HG02571 (cell line): ENCODE measurements around the gene PTPRU.
"Not testable (repeated sequence)": the region's sequence is repeated elsewhere in the genome, so short reads cannot be mapped to it uniquely, and the experiment has no call there.

Experiments
- ATAC-seq: cut with Tn5 transposase; IDR thresholded peaks from one replicate; pipeline ENCODE4 v1.9.1; 2021; ENCODE audit warnings: mild to moderate bottlenecking, moderate library complexity; ENCODE audit not compliant: unreplicated experiment

The PTPRU gene

GRCh38 chr1:29311352-29312030, 75.2 kb downstream of the PTPRU start:
- no peak for ATAC-seq

GRCh38 chr1:29312469-29313461, 76.4 kb downstream of the PTPRU start:
- no peak for ATAC-seq

GRCh38 chr1:29314685-29315084, 78.4 kb downstream of the PTPRU start:
- not testable (repeated sequence) for ATAC-seq

DNA sequence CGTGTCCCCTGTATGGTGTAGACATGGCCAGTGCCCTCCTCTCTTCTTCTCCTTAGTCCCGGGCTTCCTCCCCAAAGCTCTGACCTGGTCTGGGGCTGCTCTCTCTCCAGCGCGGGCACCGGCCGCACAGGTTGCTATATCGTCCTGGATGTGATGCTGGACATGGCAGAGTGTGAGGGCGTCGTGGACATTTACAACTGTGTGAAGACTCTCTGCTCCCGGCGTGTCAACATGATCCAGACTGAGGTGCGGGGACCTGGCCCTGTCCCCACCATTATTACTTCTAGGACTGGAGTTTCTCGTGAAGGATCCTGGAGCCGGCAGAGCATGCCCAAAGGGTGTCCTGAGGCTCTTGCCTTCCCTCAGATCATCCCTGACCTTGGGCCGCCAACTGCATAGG, 78.9 kb downstream of the PTPRU start:
- no peak for ATAC-seq

DNA sequence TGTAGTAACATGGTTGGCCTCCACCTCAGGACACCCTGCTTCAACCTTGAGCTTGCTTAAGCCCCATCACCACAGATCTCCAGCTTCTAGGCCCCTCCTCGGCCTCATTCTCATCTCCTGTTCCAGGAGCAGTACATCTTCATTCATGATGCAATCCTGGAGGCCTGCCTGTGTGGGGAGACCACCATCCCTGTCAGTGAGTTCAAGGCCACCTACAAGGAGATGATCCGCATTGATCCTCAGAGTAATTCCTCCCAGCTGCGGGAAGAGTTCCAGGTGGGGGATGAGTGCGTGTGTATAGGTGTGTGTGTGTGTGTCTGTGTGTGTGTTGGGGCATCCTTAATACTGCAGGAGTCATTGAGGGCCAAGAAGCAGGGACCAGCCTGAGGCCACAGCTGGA, 79.6 kb downstream of the PTPRU start:
- no peak for ATAC-seq

DNA sequence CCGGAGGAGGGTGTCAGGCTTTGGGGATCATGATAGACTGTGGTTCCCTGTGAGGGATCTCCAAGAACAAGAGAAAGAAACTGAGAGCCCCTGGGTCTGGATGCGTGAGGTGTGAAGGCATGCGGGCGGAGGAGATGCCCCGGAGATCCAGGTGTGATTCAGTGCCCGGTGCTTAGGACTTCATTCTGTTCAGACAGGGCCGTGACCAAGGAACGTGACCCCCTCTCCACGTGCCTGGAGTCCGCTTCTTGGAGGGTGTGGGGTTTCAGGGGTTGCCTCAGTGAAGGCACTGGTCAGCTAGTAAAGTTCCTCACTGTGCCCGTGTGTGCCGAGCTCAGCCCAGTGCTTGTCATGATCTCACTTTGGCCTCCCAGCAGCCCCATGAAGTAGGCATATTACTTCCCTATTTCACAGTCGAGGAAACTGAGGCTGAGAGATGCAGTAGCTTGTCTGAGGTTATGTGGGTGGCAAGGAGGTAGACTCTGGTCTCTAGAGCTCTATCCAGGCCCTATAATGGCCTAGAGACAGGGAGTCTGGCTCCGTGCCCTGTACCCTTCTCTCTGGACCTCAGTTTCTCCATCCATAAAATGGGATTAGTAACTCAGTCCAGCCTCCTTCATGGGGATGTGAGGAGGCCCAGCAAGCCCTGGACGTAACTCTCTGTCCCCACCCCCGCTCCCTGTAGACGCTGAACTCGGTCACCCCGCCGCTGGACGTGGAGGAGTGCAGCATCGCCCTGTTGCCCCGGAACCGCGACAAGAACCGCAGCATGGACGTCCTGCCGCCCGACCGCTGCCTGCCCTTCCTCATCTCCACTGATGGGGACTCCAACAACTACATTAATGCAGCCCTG, 81.0 kb downstream of the PTPRU start:
- no peak for ATAC-seq

GRCh38 chr1:29317916-29318530, 81.7 kb downstream of the PTPRU start:
- ATAC-seq = no peak

DNA sequence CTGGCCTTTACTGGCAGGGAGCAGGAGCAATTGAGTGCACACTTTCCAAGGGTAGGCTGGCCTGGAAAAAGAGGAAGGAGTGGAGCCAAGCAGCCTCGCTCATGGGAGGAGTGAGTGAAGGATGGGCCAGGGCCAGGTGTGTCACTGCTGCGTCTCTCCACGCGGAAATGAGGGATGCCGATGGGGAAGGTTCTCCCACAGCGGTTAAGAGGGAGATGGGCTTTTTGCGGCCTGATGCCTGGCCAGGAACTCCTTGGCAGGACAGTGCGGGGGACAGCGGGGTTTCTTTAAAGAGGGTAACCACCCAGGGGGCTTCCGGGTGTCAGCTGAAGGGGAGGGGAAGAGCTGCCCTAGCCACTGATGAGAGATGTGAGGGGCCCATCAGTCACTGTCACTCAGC, 82.4 kb downstream of the PTPRU start:
- no peak for ATAC-seq

DNA sequence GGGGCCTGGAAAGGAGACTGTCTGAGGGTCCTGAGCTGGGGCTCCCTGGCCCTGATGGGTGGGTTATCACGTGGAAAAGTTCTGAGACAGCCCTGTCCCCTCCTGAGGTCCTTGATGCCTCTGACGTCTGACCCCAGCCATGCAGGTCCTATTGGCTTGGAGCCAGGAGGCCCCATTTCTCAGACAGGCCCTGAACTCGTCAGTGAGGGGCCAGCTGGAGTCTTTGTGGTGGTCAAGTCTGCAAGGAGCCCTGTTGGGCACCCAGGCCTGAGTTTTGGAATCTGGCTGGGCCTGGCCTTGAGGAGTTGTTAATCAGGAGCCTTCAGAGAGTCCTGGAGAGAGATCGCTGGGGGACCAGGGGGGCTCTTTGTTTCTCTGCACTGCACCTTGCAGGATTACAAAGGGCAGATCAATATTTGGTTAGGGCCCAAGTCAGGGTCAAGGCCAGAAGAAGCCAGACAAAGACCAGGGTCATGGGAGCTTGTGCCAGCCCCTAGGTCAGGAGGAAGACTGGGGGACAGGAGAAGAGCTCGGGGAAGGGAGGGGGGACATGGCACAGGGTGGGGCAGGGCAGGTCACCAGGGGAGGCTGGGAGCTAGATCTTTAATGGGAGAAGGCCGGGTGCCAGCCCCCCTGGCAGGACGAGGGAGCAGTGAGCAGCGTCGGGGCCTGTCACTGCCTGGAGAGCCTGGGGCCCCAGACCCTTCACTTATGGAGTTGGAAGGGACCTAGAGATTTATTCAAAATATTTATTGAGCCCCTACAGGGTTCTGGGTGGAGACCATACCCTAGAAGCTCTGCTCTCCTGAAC, 83.2 kb downstream of the PTPRU start:
- no peak for ATAC-seq

DNA sequence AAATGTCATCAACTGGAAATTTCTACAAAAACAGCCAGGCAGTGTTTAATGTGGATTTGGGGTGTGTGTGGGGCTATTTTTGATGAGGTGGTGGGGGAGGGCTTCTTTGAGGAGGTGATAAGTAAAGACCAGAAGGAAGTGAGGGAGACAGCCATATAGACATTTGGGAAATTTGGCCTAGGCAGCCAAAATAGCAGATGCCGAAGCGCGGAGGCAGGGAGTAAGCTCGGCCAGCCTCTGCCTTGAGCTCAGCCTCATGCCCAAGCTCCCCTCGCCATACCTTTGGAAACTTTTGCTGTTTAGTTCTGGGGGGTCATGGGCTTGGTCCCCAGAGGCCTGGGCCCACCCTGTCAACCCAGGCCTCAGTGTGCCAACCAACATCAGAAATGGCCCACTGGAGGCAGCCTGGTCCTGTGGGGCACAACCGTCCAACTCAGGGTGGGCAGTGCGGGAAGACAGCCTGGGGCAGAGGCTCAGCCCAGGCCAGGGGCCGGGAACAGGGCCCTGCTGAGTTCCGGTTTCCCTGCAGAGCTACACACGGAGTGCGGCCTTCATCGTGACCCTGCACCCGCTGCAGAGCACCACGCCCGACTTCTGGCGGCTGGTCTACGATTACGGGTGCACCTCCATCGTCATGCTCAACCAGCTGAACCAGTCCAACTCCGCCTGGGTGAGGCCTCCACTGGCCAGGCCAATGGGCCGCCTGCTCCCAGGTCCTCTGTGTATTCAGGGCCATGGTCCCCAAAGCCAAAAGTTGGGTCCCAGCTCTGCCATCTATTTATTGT, 84.0 kb downstream of the PTPRU start:
- no peak for ATAC-seq

DNA sequence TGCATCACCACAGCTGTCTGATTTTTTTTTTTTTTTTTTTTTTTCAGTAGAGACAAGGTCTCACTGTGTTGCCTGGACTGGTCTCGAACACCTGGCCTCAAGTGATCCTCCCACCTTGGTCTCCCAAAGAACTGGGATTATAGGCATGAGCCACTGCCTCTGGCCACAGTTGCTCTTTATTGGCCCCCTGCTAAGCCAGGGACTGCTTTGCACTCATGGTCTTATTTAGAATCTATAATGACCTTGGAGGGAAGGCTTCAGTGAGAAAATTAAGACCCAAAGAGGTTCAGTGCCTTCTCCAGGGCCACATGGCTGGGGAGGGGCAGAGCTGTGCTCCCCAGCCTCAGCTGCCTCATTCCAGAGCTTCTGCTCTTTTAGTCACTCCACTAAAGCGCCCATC, 84.9 kb downstream of the PTPRU start:
- ATAC-seq = no peak

DNA sequence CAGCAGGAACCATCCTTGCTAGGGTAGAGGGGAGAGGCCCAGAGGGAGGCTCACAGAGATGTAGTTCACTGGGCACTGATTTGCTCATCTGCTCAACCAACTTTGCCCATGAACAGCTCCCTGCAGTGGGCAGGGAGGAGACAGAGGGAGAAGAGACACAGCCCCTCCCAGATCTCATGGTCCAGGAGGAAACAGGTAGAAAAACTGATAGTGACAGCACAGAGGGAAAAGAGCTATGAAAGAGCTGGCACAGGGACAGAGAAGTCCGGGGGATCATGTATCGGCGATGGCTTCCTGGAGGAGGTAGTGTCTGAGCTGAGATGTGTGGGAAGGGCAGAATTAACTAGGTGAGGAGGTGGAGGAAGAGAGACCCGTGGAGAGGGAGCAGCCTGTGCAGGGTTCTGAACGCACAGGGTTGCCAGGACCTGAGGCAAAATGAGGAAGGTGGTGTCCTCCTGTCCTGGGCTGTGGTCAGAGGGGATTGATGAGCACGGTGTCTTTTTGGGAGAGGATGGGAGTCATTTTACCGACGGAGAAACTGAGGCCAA, 85.9 kb downstream of the PTPRU start:
- ATAC-seq = no peak

- ATAC-seq = no peak
Observed at GRCh38 chr1:29322861-29323585, 86.7 kb downstream of the PTPRU start.

- ATAC-seq = no peak
Observed at GRCh38 chr1:29323636-29324035, 87.3 kb downstream of the PTPRU start.

DNA sequence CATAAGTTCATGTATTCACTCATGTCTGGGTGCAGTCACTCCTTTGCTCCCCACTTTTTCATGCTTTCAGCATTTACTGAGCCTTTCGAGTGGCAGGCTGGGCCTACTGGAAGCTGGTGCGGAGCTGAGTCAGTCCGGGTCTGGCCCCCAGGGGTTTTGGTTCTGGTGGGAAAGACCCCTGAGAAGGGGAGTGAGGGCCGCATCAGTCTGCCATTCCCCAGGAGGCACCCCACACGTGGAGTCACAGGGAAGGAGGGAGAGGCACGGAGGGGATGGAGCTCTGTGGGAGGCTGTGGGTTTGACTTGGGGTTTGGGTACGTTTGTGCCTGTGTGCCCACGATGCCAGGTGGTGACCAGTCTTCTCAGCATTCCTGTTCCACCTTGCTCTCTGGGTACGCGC, 87.9 kb downstream of the PTPRU start:
- no peak for ATAC-seq

DNA sequence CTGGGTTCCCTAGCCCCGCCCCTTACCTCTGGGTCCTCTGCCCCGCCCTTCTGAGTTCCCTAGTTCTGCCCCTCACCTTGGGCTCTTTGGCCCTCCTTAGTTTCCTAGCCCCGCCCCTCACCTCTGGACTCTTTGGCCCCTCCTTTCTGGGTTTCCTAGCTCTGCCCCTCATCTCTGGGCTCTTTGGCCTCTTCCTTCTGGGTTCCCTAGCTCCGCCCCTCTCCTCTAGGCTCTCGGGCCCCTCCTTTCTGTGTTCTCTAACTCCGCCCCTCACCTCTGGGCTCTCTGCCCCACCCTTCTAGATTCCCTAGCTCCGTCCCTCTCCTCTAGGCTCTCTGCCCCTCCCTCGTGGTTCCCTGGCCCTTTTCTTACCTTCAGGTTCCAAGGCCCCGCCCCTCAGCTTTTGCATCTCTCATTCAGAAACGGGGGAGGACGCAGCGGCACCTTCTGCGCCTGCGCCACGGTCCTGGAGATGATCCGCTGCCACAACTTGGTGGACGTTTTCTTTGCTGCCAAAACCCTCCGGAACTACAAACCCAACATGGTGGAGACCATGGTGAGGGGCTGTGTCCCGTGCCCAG, 88.5 kb downstream of the PTPRU start:
- ATAC-seq = no peak

DNA sequence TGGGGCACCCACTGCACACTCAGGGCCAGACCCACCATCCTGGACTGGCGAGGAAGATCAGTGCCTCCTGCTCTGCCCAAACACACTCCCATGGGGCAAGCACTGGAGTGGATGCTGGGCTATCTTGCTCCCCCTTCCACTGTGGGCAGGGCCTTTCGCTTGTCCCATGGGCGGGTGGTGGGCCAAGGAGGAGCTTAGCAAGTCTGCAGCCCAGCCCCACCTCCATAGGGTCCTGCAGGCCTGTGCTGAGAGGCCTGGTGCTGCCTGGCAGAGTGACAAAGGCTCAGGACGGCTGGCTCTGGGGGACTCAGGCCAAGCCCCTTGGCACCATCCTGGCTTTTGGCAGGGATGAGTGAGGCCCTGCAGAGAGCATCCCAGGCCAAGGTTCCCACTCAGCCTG, 89.4 kb downstream of the PTPRU start:
- ATAC-seq = no peak

- no peak for ATAC-seq
Observed at GRCh38 chr1:29326123-29326522, 89.8 kb downstream of the PTPRU start.
